Astrocyte of the hippocampus (primary cell): Measurements from ENCODE around the gene TMEM170B.

Source experiments
- DNase-seq: peaks from one replicate; pipeline ENCODE4 v3.0.0; 2011; ENCODE audit warnings: low read depth, low spot score

The TMEM170B gene

GRCh38 chr6:11537229-11538051 lies at the start of gene TMEM170B:
Gene TMEM170B, plus strand, starts transcription at chr6:11537749. Its CDS starts 529 bp downstream, at chr6:11538278.
- DNase-seq: peak; percentile 97

DNA sequence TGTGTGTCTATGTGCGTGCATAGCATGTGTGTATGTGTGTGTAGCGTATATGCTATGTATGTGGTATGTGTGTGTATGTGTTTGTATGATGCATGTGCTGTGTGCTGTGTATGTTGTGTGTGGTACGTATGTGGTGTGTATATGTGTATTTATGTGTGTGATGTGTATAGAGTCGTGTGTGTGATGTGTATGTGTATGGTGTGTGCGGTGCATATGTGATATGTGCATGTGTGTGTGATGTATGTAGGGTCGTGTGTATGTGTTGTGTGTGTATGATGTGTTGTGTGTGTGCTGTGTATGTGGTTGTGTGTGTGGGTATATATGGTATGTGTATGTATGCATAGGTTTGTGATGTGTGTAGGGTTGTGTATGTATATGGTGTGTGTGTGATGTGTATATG lies 46.6 kb upstream of the TMEM170B start:
- no peak for DNase-seq

DNA sequence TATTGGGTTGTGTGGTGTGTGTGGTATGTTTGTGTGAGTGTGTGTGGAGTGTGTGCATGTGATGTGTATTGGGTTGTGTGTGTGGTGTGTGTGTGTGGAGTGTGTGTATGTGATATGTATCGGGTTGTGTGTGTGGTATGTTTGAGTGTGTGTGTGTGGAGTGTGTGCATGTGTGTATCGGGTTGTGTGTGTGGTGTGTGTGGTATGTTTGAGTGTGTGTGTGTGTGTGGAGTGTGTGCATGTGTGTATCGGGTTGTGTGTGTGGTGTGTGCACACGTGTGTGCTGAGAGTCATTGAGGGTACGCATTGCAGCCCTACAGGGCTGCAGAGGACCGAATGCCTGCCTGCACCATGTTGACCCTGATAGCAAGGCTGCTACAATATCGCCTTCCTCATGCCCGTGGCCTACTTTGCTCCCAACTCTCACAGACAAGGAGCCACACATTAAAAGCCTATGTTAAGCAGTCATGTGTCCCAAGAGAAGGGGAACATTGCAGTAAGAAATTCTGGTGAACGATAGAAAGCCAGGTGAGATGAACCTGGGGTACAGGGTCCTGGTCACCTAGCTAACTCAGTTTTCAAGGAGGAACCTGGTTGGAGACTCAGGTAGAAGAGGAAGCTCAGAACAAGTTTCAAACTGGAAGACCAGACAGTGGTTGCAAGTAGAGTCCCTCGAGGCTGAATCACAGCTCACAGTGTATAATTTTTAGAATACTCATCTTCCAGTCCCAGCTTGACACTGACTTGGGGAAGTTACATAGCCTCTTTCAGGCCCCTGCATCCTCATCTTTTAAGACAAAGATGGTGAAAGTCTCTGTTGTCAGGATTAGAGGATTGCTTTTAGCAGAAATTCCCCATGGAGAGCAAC lies 45.7 kb upstream of the TMEM170B start:
- no peak for DNase-seq

GRCh38 chr6:11492464-11493290 lies 44.9 kb upstream of the TMEM170B start:
- DNase-seq: no peak

DNA sequence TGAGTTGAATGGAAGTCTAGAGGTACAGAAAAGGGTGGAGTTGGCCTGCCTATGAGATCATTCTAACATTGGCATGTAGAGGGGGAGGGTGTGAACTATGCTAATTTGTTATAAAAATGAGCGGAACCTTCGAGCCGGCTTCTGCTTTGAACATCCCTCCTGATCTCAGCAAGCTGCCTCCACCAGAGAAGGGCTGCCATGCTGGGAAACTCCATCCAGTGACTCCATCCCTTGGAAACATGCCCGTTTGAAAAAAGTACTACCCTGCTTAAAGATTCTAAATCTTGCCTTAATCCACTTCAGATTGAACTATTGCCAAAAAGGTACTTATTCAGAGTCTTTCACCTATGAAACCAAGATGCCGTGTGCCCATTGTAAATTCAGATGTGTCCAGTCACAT lies 43.6 kb upstream of the TMEM170B start:
- DNase-seq: peak; percentile 47

DNA sequence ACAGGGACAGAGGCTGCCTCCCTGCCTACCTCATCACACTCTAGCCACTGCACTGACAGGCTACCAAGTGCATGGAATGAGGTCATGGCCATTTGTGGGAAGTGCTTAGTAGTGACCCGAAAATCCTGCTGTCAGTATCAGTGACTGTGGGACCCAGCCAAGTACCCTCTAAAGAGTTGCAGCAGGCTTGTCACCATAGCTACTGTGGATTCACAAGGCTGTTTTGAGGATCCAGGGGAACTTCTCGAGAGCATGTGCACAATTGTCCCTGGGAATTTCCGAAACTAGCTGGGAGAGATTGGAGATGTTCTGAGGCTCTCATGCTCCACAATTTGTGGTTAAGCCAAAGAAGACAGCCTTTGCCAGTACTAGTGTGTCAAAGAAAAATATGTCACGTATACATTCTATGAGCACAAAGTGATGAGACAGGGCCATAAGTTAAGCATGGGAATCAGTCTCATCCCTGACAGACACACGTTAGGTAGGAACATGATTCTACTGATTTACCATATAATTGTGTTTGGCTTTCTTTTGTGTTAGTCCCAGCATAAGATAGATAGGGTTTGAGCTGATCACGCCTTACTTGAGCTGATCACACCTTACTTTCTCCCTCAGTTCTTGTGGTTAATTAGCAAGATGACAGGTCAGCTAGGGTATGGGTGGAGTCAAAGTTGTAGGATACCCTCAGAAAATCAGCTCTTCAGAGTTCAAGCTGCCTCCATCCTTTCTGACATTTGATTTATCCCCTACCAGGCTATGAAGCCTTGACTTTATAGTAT lies 42.6 kb upstream of the TMEM170B start:
- peak; percentile 39 for DNase-seq

GRCh38 chr6:11495565-11496145 lies 41.9 kb upstream of the TMEM170B start:
- no peak for DNase-seq

GRCh38 chr6:11496152-11497060 lies 41.1 kb upstream of the TMEM170B start:
- peak; percentile 92 for DNase-seq

DNA sequence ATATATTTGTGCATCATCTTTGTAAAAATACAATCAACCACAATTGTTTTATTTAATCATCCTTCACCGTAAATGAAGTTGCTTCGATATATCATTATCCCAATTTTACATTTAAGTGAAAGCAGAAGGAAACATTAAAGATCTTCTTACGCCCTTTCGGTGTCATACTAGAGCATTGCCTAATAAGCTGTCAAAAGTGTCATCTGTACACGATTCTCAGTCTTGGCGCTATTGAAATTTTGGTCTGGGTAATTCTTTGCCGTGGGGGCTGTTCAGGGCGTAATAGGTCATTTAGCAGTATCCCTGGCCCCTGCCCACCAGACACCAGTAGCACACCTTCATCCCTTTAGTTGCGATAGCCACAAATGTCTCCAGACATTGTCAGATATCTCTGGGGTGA lies 40.4 kb upstream of the TMEM170B start:
- DNase-seq: no peak

GRCh38 chr6:11497881-11498280 lies 39.7 kb upstream of the TMEM170B start:
- peak; percentile 26 for DNase-seq

DNA sequence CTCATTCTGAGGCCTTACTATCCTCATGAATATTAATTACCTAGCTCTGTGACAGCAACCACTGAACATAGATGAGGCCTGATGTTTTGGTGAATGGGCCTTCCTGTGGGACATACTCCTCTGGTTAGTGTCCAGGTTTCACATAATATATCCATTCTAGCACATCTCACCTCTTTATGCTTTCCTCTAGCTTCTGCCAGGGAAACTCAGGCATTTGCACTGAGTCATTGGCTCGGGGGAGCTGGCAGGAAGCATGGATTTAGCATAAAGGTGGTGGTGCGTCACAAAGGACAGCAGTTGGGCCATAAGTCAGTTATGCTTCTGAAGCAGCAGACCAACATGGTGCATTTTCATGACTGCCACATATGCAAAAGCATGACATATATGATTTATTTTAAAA lies 37.5 kb upstream of the TMEM170B start:
- peak; percentile 84 for DNase-seq

GRCh38 chr6:11509471-11509870 lies 28.1 kb upstream of the TMEM170B start:
- DNase-seq: no peak

GRCh38 chr6:11514672-11515071 lies 22.9 kb upstream of the TMEM170B start:
- no peak for DNase-seq

GRCh38 chr6:11515763-11516162 lies 21.8 kb upstream of the TMEM170B start:
- no peak for DNase-seq

GRCh38 chr6:11522812-11523605 lies 14.5 kb upstream of the TMEM170B start:
- no peak for DNase-seq

GRCh38 chr6:11525468-11526155 lies 11.9 kb upstream of the TMEM170B start:
- DNase-seq: no peak

DNA sequence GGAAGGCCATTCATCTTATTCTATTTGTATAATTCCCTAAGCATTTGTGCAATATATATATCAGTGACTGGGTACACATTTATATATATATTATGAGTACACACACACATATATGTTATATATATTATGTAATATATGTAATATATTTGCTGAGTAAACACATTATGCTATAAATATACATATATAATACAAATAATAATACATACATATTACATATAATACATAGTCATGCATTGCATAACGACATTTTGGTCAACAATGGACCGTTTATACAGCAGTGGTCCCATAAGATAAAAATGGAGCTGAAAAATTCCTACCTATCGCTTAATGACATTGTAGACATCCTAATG lies 11.4 kb upstream of the TMEM170B start:
- DNase-seq: no peak

DNA sequence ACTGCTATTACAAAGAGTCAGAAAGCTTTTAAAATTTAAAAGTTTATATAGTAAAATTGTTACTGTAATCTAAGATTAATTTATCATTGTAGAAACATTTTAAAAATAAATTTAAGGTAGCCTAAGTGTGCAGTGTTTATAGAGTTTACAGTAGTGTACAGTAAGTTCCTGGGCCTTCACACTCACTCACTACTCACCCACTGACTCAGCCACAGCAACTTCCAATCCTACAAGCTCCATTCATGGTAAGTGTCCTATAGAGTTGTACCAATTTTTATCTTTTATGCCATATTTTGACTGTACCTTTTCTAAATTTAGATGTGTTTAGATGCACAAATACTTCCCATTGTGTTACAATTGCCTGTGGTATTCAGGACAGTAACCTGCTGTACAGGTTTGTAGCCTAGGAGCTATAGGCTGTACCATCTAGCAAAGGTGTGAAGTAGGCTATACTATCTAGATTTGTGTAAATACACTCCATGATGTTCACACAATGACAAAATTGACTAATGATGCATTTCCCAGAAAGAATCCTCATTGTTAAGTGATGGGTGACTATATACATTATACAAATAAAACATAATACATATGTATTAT lies 10.2 kb upstream of the TMEM170B start:
- DNase-seq: no peak
